Lung (tissue), 12 donors: ENCODE measurements around the gene OSM. TPM values are rescaled to one million over a fixed set of nuclear protein-coding genes. Genes with fewer than 3 reads are reported as not detected.
A peak's percentile ranks its signal among the peaks of the same experiment; 100 is the strongest.

ENCODE experiments used
- ATAC-seq: fragments of 200-7000 bp; cut with Tn5 transposase; one replicate; pipeline ENCODE4 v1.9.1; 2020; ENCODE audit warnings: moderate number of reproducible peaks; ENCODE audit not compliant: insufficient read depth, low FRiP score
- DNase-seq, 3 donors: peaks; one replicate each; pipeline ENCODE4 v3.0.0-alpha.2; 2013 to 2017
- H3K27ac ChIP-seq, 2 donors: one replicate each; pipeline ENCODE4 v1.5.1; 2013; ENCODE audit warnings: mild to moderate bottlenecking in 2 of 2, moderate library complexity in 2 of 2, control low read depth in 1 of 2, inconsistent platforms in 1 of 2, low read depth in 1 of 2, low read length in 1 of 2
- H3K27me3 ChIP-seq, 3 donors: one replicate each; pipeline ENCODE4 v1.5.1; 2013; ENCODE audit warnings: low read length in 2 of 3; ENCODE audit not compliant: control insufficient read depth in 3 of 3, insufficient read depth in 3 of 3
- H3K36me3 ChIP-seq, 4 donors: one replicate each; pipeline ENCODE4 v1.5.1; 2013; ENCODE audit warnings: low read length in 4 of 4, mild to moderate bottlenecking in 1 of 4, moderate library complexity in 1 of 4; ENCODE audit not compliant: control insufficient read depth in 4 of 4, insufficient read depth in 4 of 4
- H3K4me1 ChIP-seq, 5 donors: one replicate each; pipeline ENCODE4 v1.5.1; 2013; ENCODE audit warnings: low read length in 5 of 5, mild to moderate bottlenecking in 2 of 5, moderate library complexity in 1 of 5; ENCODE audit not compliant: control insufficient read depth in 5 of 5, insufficient read depth in 5 of 5
- H3K4me3 ChIP-seq: one replicate; pipeline ENCODE4 v1.5.1; 2013; ENCODE audit warnings: mild to moderate bottlenecking, control low read depth, moderate library complexity
- H3K9ac ChIP-seq, 2 donors: one replicate each; pipeline ENCODE4 v1.5.1; 2013; ENCODE audit warnings: low read length in 2 of 2, control low read depth in 1 of 2; ENCODE audit not compliant: insufficient read depth in 1 of 2
- H3K9me3 ChIP-seq, 4 donors: one replicate each; pipeline ENCODE4 v1.5.1; 2013; ENCODE audit warnings: low read length in 3 of 4, mild to moderate bottlenecking in 1 of 4, moderate library complexity in 1 of 4; ENCODE audit not compliant: control insufficient read depth in 4 of 4, insufficient read depth in 3 of 4
- WGBS, 2 donors: extraction: QIAGEN DNeasy Blood & Tissue Kit; methylation state at CpG; one replicate each; pipeline ENCODE4 v1.1.7; 2013; 5-methylcytosine and 5-hydroxymethylcytosine counted together
- polyA plus RNA-seq, 2 donors: library from polyadenylated mRNA; stranded (reverse); fragments of 200-250 nt; gene quantifications; one replicate each; pipeline ENCODE4 v1.2.1, GENCODE V29; 2013
- total RNA-seq, 2 donors: library from RNA; depleted of rRNA in 1 of 2; stranded (reverse); fragments of >200 nt in 1 of 2; gene quantifications; one replicate each; pipeline ENCODE4 v1.2.1, GENCODE V29; 2014 to 2021
- TF ChIP-seq, protein P1 (sequence below): IDR thresholded peaks from 2 replicates; pipeline ENCODE4 v1.5.1; 2012; ENCODE audit warnings: mild to moderate bottlenecking; ENCODE audit errors: control extremely low read depth, extremely low read depth
- donor health status: control.
- donor health status: control.
- donor health status: Bipolar disorder and iron deficiency.
- donor health status: healthy.
- donor health status: DM: yes; HTN: yes; CAD: no.

OSM gene
- total and polyA plus RNA-seq, 4 donors = 0.57 to 33.2 (median 2.5) TPM

DNA sequence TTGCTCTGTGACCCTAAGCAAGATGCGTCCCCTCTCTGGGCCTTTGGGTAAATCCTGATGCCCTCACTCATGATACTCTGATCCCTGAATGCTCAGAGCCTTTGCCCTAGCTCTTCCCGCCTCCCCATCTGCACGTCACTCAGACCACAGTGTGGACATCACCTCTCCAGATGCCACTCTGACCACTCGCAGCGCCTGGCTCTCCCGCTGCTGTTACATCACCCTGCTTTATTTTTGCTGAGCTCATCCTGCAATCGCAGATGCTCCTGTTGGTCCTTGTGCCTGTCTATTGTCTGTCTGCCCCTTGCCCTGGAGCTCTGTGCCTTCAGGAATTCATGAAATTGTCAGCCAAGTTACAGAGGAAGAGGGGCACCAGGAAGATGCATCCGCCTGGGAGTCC lies 5.5 kb downstream of the OSM start:
- 50 to 72% methylated on average over 8 of the region's 8 CpGs for WGBS, 2 donors
- Histone ChIP-seq H3K4me1 (peaks cover 0 to 10% (median 1%) of the 10 kb centered on the region in 5 donors), H3K27ac (no peak overlapping the region), H3K9me3 (no peaks in the 10 kb centered on the region), H3K4me3 (no peak overlapping the region), H3K36me3 (no peaks in the 10 kb centered on the region), H3K27me3 (no peaks in the 10 kb centered on the region), H3K9ac (no peak overlapping the region)
- ATAC-seq (no peak), DNase-seq (no peak)
- TF ChIP-seq, protein P1, sequence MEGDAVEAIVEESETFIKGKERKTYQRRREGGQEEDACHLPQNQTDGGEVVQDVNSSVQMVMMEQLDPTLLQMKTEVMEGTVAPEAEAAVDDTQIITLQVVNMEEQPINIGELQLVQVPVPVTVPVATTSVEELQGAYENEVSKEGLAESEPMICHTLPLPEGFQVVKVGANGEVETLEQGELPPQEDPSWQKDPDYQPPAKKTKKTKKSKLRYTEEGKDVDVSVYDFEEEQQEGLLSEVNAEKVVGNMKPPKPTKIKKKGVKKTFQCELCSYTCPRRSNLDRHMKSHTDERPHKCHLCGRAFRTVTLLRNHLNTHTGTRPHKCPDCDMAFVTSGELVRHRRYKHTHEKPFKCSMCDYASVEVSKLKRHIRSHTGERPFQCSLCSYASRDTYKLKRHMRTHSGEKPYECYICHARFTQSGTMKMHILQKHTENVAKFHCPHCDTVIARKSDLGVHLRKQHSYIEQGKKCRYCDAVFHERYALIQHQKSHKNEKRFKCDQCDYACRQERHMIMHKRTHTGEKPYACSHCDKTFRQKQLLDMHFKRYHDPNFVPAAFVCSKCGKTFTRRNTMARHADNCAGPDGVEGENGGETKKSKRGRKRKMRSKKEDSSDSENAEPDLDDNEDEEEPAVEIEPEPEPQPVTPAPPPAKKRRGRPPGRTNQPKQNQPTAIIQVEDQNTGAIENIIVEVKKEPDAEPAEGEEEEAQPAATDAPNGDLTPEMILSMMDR = no peak

DNA sequence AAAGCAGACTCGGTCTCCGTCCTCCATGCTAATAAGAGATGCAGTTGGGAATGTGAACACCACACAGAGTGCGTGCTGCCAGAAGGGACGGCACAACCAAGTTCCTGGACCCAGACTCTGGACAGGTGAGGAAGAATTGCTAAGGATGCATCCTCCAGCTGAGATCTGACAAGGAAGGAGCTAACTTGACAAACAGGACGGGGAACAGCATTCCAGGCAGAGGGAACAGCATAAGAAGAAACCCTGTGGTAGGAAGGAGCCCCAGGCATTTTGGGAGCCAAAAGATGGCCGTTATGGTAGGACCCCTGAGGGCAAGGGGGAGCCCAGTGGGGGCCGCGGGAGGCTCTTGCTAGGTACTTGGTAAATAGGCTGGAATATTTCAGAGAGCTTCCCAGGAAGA lies 6.0 kb downstream of the OSM start:
- ATAC-seq = no peak
- Histone ChIP-seq H3K4me3 (no peak overlapping the region), H3K36me3 (no peaks in the 10 kb centered on the region), H3K27ac (no peak overlapping the region), H3K9me3 (no peaks in the 10 kb centered on the region), H3K9ac (no peak overlapping the region), H3K4me1 (peaks cover 0 to 15% (median 6%) of the 10 kb centered on the region in 5 donors), H3K27me3 (no peaks in the 10 kb centered on the region)
- no peak for DNase-seq
- TF ChIP-seq, protein P1 = no peak
- 90 to 97% methylated on average over 8 of the region's 8 CpGs for WGBS, 2 donors

DNA sequence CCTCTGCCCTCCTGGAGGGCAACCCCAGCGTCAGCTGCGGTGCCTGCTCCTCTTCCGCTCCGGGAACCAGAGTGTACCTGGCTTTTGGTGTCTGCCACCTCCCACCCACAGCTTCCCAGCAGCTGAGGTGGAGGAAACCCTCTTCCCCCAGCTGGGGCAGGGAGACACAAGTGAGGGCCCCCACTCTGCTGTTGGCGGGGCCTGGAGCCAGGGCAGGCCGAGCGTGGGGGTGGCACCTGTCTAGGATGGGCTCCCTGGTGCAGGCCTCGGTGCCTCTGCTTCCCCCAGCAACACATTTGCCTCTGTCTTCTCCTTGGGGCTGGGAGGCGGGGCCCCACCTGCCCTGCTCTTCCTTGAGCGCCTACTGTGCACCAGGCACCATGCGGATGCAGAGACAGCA lies 6.4 kb downstream of the OSM start:
- no peak overlapping the region for H3K27ac ChIP-seq
- no peak for ATAC-seq
- WGBS, 2 donors = 90 to 98% methylated on average over 8 to 11 of the region's 11 CpGs
- TF ChIP-seq, protein P1 = no peak
- H3K9me3 ChIP-seq = no peaks in the 10 kb centered on the region
- DNase-seq = no peak
- no peaks in the 10 kb centered on the region for H3K27me3 ChIP-seq
- no peak overlapping the region for H3K4me3 ChIP-seq
- no peaks in the 10 kb centered on the region for H3K36me3 ChIP-seq
- H3K4me1 ChIP-seq = peaks cover 0 to 16% (median 6%) of the 10 kb centered on the region in 5 donors
- no peak overlapping the region for H3K9ac ChIP-seq

DNA sequence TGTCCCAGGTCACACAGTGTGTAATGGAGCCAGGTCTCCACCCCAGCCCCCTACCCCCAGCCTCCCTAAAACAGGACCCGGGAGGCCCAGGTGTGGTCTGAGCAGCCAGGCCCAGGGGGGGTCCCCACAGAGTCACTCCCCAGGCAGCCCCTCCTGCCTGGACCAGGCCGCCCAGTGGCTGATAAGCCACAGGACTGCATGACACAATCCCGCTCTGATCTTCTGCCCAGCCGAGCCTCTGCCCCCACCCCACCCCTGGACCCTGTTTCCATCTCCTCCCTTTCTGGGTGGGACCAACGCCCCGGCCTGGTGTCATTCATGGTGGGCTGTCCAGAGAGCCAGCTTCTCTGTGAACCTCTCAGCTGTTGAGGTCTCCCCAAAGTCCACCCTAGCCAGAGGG lies 12.3 kb downstream of the OSM start:
- no peak overlapping the region for H3K4me3 ChIP-seq
- no peaks in the 10 kb centered on the region for H3K9me3 ChIP-seq
- no peaks in the 10 kb centered on the region for H3K27me3 ChIP-seq
- peaks cover 0 to 61% (median 10%) of the 10 kb centered on the region in 5 donors for H3K4me1 ChIP-seq
- H3K9ac ChIP-seq = no peak overlapping the region
- DNase-seq = peak; percentile 59 to 70 (median 68)
- H3K36me3 ChIP-seq = no peaks in the 10 kb centered on the region
- TF ChIP-seq, protein P1 = no peak
- no peak overlapping the region for H3K27ac ChIP-seq
- 85 to 87% methylated on average over 5 to 6 of the region's 6 CpGs for WGBS, 2 donors
- ATAC-seq = no peak
